Kasumi-1 (cell line): ENCODE data around the gene GPR132.
"Not testable (repeated sequence)": the region's sequence is repeated elsewhere in the genome, so short reads cannot be mapped to it uniquely, and the experiment has no call there.

Experiments
- DNase-seq, 2 experiments: peaks; one replicate each; lab custom pipeline; 2025; lab: John Stamatoyannopoulos, UW

GPR132 gene

DNA sequence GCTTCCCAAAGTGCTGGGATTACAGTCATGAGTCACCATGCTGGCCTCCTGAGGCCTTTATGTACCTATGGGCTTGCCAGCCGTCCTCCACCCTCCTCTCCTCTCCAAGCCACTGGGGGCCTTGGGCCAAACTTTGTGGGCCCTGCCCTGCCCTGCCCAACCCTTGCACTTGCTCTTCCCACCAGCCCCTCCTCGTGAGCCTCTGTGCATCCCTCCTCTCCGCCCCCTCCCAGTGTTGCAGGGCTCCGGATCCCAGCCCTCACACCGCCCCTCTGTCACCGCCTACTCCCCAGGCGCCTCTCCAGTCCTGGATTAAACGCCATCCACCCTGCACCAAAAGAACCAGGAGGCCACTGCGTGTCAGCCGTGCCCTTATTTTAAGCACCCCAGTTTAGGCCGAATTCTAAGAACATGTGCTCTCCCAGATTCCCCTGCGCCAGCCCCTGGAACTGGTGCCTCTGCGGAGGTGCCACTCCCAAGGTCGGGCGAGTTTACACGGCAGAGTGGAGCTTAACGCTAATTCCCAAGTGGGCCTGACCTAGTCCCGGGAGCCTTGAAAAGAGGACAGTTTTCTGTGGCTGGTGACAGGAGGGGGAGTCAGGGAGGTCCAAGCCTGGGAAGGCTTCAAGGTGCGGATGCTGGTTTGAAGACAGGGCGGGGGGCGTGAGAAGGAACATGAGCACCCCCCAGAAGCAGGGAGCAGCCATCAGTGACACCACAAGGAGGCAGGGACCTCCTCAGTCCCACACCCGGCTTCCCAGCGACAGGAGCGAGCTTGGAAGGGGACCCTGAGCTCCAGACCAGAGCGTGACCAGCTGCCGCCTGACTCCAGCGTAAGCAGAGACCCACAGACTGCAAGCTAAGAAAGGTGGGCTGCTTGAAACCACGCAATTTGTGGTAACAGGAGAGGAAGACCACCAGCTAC is 23.1 kb downstream of the GPR132 start:
- no peak for DNase-seq

DNA sequence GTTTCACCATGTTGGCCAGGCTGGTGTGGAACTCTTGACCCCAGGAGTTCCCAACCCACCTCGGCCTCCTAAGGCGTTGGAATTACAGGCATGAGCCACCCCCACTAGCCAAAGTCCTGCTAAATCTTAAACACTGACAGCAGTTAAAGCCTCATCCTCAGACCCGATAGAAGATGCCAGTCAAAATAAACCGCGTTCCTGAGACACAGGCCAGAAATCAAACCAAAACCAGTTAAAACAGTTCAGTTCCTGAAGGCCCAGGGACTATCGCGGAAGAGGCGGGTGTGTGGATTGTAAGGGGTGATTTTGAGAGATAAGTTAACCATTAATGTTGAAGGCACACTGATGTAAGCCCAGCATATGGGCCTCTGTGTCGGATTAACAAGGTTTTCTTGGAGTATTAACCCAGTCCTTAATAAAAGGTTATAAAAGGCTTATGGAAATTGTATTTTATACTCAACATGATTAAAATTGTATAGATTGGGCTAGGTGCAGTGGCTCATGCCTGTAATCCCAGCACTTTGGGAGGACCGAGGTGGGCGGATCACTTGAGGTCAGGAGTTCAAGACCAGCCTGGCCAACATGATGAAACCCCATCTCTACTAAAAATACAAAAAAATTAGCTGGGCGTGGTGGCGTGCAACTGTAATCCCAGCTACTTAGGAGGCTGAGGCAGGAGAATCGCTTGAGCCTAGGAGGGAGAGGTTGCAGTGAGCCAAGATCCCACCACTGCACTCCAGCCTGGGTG is 25.6 kb downstream of the GPR132 start:
- DNase-seq = no peak

DNA sequence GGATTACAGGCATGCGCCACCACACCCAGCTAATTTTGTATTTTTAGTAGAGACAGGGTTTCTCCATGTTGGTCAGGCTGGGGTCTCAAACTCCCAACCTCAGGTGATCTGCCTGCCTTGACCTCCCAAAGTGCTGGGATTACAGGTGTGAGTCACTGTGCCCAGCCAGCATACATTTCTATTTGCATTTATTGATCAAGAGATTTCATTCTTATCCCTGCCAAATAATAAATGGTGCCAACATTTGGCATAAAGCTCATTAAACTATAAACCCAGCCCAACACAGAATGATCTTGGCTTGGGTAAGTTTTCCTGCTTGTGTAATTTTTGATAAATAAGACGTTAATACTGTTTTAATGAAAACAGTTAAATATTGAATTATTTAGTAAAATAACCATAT is 29.6 kb downstream of the GPR132 start:
- DNase-seq = not testable (repeated sequence)

DNA sequence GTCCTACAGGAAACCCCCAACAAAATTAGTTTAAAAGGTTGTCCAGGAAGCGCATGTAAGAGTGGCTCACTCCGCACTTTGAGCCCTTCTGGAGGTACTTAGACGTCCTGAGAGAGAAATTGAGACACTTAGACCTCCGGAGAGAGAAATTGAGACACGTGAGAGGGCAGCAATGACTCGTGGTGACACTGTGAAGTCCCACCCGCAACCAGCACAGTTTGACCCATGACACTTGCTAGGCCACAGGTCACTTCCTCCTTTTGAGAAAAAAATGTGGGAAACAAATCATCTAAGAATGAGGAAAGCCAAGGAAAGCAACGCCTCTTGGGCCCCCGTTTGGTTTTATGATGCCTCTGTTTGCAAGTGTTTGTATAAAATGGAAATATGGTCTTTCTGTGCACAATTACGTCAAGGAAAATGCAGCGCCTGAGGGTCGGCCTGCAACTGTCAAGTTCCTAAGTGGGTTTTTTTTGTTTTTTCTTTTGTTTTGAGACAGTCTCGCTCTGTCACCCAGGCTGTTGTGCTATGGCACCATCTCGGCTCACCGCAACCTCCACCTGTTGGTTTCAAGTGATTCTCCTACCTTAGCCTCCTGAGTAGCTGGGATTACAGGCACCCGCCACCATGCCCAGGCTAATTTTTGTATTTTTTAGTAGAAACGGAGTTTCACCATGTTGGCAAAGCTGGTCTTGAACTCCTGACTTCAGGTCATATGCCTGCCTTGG is 30.8 kb downstream of the GPR132 start:
- DNase-seq = no peak

DNA sequence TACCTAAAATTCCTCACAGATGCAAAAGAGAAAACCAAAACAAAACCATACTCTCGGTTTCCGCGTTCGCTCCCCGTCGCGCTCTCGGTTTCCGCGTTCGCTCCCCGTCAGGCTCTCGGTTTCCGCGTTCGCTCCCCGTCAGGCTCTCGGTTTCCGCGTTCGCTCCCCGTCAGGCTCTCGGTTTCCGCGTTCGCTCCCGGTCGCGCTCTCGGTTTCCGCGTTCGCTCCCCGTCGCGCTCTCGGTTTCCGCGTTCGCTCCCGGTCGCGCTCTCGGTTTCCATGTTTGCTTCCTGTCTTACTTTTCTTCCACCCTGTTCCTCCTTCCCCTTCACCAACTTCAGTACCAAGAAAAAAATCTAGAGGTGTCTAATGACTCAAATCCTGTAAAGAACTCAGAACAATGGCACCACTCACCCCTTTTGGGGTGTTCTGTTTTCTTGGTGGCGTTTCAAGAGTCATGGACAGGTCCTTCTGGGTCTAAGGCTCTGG is 31.8 kb downstream of the GPR132 start:
- DNase-seq = not testable (repeated sequence)

DNA sequence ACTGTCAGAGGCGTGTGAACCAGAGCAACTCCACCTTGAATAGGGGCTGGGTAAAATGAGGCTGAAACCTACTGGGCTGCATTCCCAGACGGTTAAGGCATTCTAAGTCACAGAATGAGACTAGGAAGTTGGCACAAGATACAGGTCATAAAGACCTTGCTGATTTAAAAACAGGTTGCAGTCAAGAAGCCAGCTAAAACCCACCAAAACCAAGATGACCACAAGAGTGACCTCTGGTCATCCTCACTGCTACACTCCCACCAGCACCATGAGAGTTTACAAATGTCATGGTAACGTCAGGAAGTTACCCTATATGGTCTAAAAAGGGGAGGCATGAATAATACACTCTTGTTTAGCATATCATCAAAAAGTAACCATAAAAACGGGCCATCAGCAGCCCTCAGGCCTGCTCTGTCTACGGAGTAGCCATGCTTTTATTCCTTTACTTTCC is 32.8 kb downstream of the GPR132 start:
- not testable (repeated sequence) for DNase-seq

DNA sequence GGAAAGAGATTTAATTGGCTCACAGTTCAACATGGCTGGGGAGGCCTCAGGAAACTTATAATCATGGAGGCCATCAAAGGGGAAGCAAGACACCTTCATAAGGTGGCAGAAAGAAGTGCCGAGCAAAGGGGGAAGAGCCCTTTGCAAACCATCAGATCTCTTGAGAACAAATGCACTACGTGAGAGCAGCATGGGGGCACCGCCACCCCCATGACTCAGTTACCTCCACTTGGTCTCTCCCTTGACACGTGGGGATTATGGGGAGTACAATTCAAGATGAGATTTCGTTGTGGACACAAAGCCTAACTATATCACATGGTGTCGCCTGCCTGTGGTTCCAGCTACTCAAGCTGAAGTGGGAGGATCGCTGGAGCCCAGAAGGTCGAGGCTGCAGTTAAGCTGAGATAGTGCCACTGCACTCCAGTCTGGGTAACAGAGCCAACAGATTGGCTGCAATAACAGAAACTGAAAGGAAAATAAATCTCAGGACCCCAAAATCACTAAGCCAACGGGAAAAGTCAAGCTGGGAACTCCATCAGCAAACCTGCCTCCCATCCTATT is 34.3 kb downstream of the GPR132 start:
- DNase-seq = no peak

DNA sequence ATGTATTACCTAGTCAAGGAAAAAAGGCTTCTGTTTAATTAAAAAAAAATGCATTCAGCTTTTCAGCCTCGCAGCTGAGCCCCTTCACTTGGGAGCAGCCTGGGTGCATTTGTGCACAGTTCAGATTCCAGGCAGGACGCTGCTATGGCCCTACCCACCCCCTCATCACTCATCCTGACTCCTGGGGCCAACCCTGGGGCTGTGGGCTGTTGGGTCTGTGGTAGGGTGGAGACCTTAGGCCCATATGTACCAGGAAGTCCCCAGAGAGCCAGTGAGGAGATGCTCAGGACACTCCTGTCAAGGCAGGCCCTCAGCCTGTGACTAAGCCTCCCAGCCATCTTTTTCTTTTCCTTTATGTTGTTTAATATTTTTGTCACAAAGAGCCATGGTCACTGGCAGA is 35.0 kb downstream of the GPR132 start:
- no peak for DNase-seq

DNA sequence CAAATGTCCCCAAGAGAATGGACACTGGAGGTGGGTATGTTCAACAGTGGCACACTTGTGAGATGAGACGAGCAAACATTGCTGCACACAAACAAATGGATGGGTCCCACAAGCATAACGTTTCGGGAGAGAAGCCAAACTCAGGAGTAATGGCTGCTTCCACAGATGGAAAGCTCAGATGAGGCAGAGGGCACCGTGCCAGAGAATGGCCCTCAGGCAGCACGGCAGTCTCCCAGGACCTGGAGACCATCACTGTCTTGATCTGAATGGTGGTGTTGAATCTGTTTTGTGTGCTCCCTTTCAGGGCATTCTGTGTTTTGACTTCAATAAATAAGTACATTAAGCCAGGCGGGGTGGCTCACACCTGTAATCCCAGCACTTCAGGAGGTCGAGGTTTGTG is 35.8 kb downstream of the GPR132 start:
- no peak for DNase-seq

DNA sequence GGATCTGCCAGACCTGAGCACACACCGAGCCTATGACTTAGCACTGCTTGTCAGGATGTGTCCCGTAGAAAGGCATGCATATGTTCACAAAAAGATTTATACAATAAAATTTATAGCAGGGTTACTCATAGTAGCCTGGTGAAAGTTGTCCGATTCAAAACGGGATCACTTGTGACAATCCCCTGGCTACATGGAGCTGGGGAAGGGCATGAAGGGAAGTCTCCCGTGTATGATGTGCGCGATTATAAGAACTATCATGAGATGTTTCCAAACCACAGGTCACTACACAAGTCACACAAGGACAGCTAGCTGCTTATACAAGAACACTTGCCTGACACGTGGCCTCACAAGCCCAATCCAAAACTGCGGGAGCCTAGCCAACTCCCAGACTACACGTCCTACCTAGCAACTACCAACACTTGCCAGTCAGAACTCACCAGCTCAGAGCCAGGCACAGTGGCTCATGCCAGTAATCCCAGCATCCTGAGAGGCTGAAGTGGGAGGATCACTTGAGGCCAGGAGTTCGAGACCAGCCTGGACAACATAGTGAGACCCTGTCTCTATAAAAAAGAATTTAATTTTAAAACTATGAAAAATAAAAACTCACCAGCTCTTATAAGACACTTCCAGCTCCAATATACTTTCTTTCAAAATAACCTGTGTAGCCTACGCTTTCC is 36.8 kb downstream of the GPR132 start:
- no peak for DNase-seq

DNA sequence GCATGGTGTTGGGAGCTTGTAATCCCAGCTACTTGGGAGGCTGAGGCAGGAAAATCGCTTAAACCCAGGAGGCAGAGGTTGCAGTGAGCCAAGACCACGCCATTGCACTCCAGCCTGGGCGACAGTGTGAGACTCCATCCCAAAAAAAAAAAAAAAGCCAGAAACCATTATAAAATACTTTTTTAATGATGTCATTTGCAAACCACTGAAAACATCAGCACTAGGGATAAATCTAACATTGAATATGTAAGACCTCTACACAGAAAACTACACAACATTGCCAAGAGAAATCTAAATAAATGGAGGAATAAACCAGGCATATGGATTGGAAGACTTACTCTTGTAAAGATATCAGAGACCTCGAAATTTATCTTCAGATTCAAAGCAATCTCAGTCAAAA is 37.5 kb downstream of the GPR132 start:
- not testable (repeated sequence) for DNase-seq

DNA sequence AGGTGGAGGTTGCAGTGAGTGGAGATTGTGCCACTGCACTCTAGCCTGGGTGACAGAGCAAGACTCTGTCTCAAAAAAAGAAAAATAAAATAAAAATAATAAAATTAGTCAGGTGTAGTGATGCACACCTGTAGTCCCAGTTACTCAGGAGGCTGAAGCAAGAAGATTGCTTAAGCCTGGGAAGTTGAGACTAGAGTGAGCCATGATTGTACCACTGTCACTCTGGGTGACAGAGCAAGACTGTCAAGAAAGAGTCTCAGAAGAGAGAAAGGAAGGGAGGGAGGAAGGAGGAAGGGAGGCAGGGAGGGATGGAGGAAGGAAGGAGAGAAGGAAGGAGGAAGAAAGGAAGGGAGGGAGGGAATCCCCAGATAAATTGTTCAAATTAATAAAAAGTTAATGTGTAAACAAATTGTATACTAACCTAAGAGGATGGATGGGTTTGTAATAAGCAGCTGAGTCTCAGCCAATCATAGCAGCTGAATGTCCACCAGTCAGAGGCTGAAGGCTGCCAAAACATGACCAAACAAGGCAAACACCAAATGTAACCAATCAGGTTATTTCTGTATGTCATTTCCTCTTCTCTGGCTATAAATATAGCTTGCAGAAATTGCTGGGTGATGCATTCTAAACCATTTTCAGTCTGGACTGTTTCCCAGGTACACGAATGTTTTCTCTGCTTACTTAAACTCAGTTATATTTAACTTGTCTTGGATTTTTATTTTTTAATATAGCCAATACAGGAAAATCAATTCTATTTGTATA is 38.2 kb downstream of the GPR132 start:
- peak; percentile 28 to 41 for DNase-seq

DNA sequence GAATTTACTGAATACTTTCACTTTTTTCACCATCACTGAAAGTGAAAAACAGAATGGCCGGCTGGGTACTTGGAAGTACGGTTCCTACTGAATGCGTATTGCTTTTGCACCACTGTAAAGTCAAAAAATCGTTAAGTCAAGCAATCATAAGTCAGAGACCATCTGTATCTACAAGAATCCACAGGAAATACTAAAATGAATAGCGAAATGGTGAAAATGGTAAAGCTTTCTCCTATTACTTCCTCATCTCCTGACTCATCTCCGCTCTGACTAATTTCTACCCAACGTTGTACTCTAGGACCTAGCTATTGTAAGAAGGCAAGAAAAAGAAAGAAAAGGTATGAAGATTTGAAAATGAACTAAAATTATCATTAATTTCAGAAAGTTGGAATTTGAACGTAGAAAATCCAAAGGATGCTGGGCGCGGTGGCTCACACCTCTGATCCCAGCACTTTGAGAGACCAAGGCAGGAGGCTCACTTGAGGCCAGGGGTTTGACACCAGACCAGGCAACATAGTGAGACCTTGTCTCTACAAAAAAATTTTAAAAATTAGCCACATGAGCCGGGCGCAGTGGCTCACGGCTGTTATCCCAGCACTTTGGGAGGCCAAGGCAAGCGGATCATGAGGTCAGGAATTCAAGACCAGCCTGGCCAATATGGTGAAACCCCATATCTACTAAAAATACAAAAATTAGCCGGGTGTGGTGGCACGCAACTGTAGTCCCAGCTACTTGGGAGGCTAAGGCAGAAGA is 39.0 kb downstream of the GPR132 start:
- DNase-seq = peak; percentile 95 to 97

DNA sequence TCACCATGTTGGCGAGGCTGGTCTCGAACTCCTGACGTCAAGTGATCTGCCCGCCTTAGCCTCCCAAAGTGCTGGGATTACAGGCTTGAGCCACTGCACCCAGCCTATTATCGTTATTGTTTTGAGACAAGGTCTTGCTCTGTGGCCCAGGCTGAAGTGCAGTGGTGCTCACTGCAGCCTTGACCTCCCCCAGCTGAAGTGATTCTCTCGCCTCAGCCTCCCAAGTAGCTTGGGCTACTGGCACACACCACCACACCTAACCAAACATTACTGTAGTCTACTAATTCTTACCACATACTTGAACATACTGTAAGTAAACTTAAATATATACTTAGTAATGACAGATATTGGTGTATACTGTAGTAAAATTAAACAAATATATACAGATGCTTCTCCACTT is 39.8 kb downstream of the GPR132 start:
- no peak for DNase-seq

DNA sequence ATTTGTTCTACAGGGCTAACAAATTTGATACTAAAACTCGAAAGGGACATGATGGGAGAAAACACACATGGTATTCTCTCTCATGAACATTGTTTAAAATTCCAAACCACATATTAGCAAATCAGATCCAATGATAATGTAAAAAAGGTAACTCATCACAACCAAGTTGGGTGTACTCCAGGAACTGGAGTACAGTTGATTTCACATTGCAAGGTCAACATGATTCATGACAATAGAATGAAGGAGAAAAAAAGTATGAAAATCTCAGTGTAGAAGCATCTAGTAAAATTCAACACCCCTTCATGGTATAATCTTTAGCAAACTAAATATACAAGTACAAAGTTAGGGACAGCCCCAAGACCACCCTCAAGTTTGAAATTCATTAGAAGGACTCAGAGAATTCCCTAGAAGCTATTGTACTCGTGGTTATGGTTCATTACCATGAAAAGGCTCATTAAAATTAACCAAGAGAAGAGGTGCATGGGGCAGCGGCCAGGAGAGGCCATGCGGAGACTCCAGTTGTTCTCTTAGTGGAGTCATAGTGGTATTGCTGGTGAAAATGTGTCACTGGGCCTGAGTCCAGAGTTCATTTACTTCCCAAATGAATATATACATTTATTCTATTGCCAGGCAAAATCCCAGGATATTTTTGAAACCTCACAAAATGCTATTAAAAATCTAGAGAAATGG is 41.3 kb downstream of the GPR132 start:
- no peak for DNase-seq

DNA sequence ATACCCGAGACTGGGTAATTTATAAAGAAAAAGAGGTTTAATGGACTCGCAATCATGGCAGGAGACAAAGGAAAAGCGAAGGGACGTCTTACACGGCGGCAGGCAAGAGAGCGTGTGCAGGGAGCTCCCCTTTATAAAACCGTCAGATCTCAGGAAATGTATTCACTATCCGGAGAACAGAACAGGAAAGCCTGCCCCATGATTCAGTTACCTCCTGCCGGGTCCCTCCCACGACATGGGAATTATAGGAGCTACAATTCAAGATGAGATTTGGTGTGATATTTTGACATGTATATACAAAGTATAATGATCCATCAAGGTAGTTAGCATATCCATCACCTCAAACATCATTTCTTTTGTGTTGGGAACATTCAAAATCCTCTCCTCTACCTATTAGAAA is 42.1 kb downstream of the GPR132 start:
- peak; percentile 17 to 18 for DNase-seq

DNA sequence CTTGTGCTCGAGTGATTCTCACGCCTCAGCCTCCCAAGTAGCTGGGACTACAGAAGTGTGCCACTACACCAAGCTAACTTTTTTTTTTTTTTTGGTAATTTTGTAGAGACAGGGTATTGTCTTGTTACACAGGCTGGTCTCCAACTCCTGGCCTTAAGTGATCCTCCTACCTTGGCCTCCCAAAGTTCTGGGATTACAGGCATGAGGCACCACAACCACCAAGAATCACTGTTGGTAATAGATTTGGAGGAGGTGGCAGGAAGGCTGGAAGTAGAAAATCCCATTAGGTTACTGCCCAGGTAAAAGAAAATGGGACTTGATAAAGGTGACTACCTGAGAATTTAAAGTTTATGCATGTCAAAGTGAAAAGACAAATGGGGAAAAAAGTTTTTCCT is 43.0 kb downstream of the GPR132 start:
- no peak for DNase-seq

DNA sequence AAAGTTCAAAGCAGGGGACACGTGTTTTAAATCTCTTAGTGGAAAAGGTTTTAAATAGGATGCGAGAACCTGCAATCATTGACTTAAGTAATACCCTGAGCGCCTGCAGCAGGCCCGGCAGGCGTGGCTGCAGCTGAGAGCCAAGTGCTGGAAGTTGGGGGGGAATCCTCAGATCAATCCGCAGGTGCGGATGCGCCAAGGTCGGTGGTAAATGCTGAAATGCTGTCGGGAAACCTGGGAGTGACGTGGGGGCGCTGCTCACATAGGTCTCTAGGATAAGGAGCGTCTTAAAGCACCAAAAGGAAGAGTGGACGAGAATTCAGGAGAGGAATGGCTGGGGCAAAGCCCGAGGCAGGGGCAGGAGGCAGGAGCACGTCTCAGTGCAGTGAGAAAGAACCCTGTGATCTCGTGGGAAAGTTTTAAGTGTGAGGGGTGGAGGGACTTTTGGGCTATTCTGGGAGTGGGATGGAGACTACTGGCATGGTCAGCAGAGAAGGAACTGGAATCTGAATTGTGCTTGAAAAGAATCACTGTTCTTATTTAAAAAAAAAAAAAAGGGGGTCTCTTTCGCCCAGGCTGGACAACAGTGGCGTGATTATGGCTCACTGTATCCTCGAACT is 43.5 kb downstream of the GPR132 start:
- DNase-seq = peak; percentile 41 to 50
